WTC11 (cell line): ENCODE results near the gene PAQR8. TPM values are rescaled to one million over a fixed set of nuclear protein-coding genes. Genes with fewer than 3 reads are reported as not detected.

Source experiments
- ATAC-seq: fragments of 200-7000 bp; cut with Tn5 transposase; 2 replicates; pipeline ENCODE4 v1.10.0; 2021; ENCODE audit warnings: mild to moderate bottlenecking, moderate library complexity
- CTCF ChIA-PET: fragments of 300-600 bp; sonication (Branson Sonifier 250); formaldehyde crosslinking; loops from one replicate; lab custom pipeline; 2021; ENCODE audit warnings: antibody characterized with exemption; lab: Charles Lee
- POLR2A ChIA-PET: fragments of 350-600 bp; sonication (Branson Sonifier 250); formaldehyde crosslinking; loops from one replicate; lab custom pipeline; 2021; ENCODE audit warnings: antibody characterized with exemption; lab: Charles Lee
- DNase-seq: peaks from one replicate; pipeline ENCODE4 v3.0.0; 2021; ENCODE audit warnings: low spot score
- H3K27ac Mint-ChIP-seq: 2 replicates; pipeline ENCODE4 v1.8.0; 2021; ENCODE audit warnings: mixed read lengths
- H3K27me3 Mint-ChIP-seq: 2 replicates; pipeline ENCODE4 v1.8.0; 2021; ENCODE audit warnings: low read depth, mild to moderate bottlenecking, moderate library complexity, mixed read lengths
- H3K36me3 Mint-ChIP-seq: 2 replicates; pipeline ENCODE4 v1.8.0; 2021; ENCODE audit warnings: mixed read lengths
- H3K4me1 Mint-ChIP-seq: 2 replicates; pipeline ENCODE4 v1.8.0; 2022; ENCODE audit warnings: mixed read lengths
- H3K4me3 Mint-ChIP-seq: 2 replicates; pipeline ENCODE4 v1.8.0; 2021; ENCODE audit warnings: mild to moderate bottlenecking, moderate library complexity, mixed read lengths
- H3K9me3 Mint-ChIP-seq: 2 replicates; pipeline ENCODE4 v1.8.0; 2021; ENCODE audit warnings: mixed read lengths
- EMX1 ChIP-seq: fragments of 250-450 bp; sonication (Bioruptor Pico); IDR thresholded peaks from 2 replicates; pipeline ENCODE4 v1.8.0; 2021; ENCODE audit warnings: mild to moderate bottlenecking
- FOXK1 ChIP-seq: sonication (generic); formaldehyde crosslinking; IDR thresholded peaks from 2 replicates; pipeline ENCODE4 v1.8.0; 2022; ENCODE audit warnings: mild to moderate bottlenecking, moderate library complexity, missing genetic modification reagents
- FOXP1 ChIP-seq: sonication (generic); formaldehyde crosslinking; IDR thresholded peaks from 2 replicates; pipeline ENCODE4 v1.8.0; 2022; ENCODE audit warnings: missing genetic modification reagents, mild to moderate bottlenecking, moderate library complexity, borderline replicate concordance
- GRHL2 ChIP-seq: fragments of 250-450 bp; sonication (Bioruptor Pico); IDR thresholded peaks from 2 replicates; pipeline ENCODE4 v1.8.0; 2022; ENCODE audit warnings: mild to moderate bottlenecking, moderate library complexity; ENCODE audit not compliant: insufficient replicate concordance, severe bottlenecking
- HMGA2 ChIP-seq: fragments of 250-450 bp; sonication (Bioruptor Pico); IDR thresholded peaks from 2 replicates; pipeline ENCODE4 v1.4.0; 2021; ENCODE audit warnings: mild to moderate bottlenecking, moderate library complexity
- IRF2 ChIP-seq: sonication (generic); formaldehyde crosslinking; IDR thresholded peaks from 2 replicates; pipeline ENCODE4 v1.8.0; 2022; ENCODE audit warnings: low read depth, missing genetic modification reagents, borderline replicate concordance
- KAT7 ChIP-seq: sonication (generic); formaldehyde crosslinking; IDR thresholded peaks from 2 replicates; pipeline ENCODE4 v1.8.1; 2023; ENCODE audit warnings: missing genetic modification reagents, mild to moderate bottlenecking, borderline replicate concordance
- MYBL2 ChIP-seq: sonication (generic); formaldehyde crosslinking; IDR thresholded peaks from 2 replicates; pipeline ENCODE4 v1.8.1; 2023; ENCODE audit warnings: mild to moderate bottlenecking, moderate library complexity, missing genetic modification reagents
- OVOL2 ChIP-seq: fragments of 250-450 bp; sonication (Bioruptor Pico); IDR thresholded peaks from 2 replicates; pipeline ENCODE4 v1.9.0; 2021; ENCODE audit warnings: mild to moderate bottlenecking, borderline replicate concordance
- RORB ChIP-seq: fragments of 250-450 bp; sonication (Bioruptor Pico); IDR thresholded peaks from 2 replicates; pipeline ENCODE4 v1.9.0; 2021; ENCODE audit warnings: mild to moderate bottlenecking
- SOX15 ChIP-seq: fragments of 250-450 bp; sonication (Bioruptor Pico); IDR thresholded peaks from 2 replicates; pipeline ENCODE4 v1.9.0; 2021; ENCODE audit warnings: mild to moderate bottlenecking
- TCF7 ChIP-seq: sonication (generic); formaldehyde crosslinking; IDR thresholded peaks from 2 replicates; pipeline ENCODE4 v1.8.0; 2022; ENCODE audit warnings: mild to moderate bottlenecking, low read depth, missing genetic modification reagents, moderate library complexity
- TEAD4 ChIP-seq: sonication (generic); formaldehyde crosslinking; IDR thresholded peaks from 2 replicates; pipeline ENCODE4 v1.8.0; 2022; ENCODE audit warnings: mild to moderate bottlenecking, missing genetic modification reagents
- ZNF396 ChIP-seq: fragments of 250-450 bp; sonication (Bioruptor Pico); IDR thresholded peaks from 2 replicates; pipeline ENCODE4 v1.8.0; 2021; ENCODE audit warnings: mild to moderate bottlenecking, moderate library complexity, borderline replicate concordance
- ZNF423 ChIP-seq: fragments of 250-450 bp; sonication (Bioruptor Pico); IDR thresholded peaks from 2 replicates; pipeline ENCODE4 v2.1.2; 2022; ENCODE audit warnings: mild to moderate bottlenecking, moderate library complexity
- total RNA-seq: library from RNA; stranded (reverse); gene quantifications from 3 replicates; pipeline ENCODE4 v1.2.3, GENCODE V29; 2021
- TF ChIP-seq, protein P1 (sequence below): fragments of 200-600 bp; IDR thresholded peaks from 2 replicates; pipeline ENCODE4 v1.8.0; 2022; ENCODE audit warnings: antibody characterized with exemption
- TF ChIP-seq, protein P2 (sequence below): sonication (generic); formaldehyde crosslinking; IDR thresholded peaks from 2 replicates; pipeline ENCODE4 v1.8.1; 2023; ENCODE audit warnings: mild to moderate bottlenecking, moderate library complexity, missing genetic modification reagents
- TF ChIP-seq, protein P3 (sequence below): sonication (generic); formaldehyde crosslinking; IDR thresholded peaks from 2 replicates; pipeline ENCODE4 v1.8.0; 2022; ENCODE audit warnings: mild to moderate bottlenecking, missing genetic modification reagents
- TF ChIP-seq, protein P4 (sequence below): fragments of 250-450 bp; sonication (Bioruptor Pico); conservative IDR thresholded peaks from 2 replicates; pipeline ENCODE4 v1.9.0; 2021; ENCODE audit warnings: mild to moderate bottlenecking
- TF ChIP-seq, protein P5 (sequence below): fragments of 250-450 bp; sonication (Bioruptor Pico); IDR thresholded peaks from 2 replicates; pipeline ENCODE4 v1.9.0; 2021; ENCODE audit warnings: mild to moderate bottlenecking
- TF ChIP-seq, protein P6 (sequence below): sonication (generic); formaldehyde crosslinking; IDR thresholded peaks from 2 replicates; pipeline ENCODE4 v1.8.0; 2022; ENCODE audit warnings: mild to moderate bottlenecking, missing genetic modification reagents
- TF ChIP-seq, protein P7 (sequence below): sonication (generic); formaldehyde crosslinking; IDR thresholded peaks from 2 replicates; pipeline ENCODE4 v1.8.1; 2022; ENCODE audit warnings: low read depth, missing genetic modification reagents, borderline replicate concordance

The PAQR8 gene
- total RNA-seq, 1 experiment from 2014 or later: 11.1 TPM

DNA sequence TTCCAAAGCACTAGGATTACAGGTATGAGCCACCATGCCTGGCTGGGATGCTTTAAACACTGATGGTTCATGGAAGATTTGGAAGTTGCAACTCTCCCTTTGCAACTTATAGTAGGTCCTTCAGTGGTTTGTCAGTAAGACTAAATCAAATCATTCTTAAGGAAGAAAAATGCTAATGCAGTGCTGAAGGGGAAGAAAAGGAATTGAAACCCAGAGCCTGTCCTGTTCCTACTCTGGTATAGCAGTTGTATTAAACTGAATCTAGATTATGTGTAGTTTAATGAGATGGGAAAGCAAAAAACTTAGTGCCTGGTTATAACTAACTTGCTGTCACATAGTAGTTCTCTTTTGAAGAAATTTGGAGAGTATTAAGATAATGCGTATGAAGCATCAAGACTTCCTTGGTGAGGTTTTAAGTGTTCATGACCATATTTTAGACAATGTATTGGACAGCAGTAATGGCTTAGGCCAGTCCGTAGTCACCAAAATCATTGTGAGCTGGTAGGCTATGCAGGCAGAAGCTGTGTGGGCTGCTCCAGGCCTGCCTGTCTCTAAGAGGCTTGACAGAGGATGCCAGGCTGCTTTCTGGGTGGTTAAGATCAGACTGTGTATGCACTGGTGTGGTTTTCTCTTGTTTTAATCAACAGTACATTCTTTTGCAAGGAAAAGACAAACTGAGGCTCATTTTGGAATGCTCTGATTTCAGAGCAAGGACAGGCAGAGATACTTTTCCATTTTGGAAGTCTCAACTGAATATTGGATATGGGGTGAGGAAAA, 14.0 kb downstream of the PAQR8 start (continued):
- TF ChIP-seq SOX15 (CRISPR knock-in tag) (no peak), HMGA2 (CRISPR knock-in tag) (no peak), FOXK1 (no peak), IRF2 (no peak), RORB (CRISPR knock-in tag) (no peak), TCF7 (no peak)
- TF ChIP-seq, protein P1, sequence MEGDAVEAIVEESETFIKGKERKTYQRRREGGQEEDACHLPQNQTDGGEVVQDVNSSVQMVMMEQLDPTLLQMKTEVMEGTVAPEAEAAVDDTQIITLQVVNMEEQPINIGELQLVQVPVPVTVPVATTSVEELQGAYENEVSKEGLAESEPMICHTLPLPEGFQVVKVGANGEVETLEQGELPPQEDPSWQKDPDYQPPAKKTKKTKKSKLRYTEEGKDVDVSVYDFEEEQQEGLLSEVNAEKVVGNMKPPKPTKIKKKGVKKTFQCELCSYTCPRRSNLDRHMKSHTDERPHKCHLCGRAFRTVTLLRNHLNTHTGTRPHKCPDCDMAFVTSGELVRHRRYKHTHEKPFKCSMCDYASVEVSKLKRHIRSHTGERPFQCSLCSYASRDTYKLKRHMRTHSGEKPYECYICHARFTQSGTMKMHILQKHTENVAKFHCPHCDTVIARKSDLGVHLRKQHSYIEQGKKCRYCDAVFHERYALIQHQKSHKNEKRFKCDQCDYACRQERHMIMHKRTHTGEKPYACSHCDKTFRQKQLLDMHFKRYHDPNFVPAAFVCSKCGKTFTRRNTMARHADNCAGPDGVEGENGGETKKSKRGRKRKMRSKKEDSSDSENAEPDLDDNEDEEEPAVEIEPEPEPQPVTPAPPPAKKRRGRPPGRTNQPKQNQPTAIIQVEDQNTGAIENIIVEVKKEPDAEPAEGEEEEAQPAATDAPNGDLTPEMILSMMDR: no peak

DNA sequence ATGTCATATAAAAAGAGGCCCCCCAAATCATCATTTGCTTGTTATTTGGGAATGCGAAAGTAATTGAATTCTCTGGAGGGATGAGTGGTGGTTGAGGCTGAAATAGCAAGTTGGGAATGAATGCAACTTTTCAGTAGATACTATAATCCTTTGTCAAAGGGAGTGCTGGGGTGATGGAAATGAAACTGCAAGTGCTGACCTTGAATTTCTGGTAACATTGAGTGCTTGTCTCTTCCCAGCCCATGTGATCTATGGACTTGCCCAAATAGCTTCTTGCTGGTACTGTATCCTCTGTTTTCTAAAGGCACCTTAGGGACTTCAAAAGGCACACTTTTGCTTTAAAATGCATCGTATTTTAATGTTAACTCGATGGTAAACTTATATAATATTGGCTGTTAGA, 14.8 kb downstream of the PAQR8 start:
- CTCF ChIA-PET: no interaction called here
- H3K4me1 Mint-ChIP-seq: peaks cover 5% of the 10 kb centered on the region; the same call in 1 of the 2 replicates

DNA sequence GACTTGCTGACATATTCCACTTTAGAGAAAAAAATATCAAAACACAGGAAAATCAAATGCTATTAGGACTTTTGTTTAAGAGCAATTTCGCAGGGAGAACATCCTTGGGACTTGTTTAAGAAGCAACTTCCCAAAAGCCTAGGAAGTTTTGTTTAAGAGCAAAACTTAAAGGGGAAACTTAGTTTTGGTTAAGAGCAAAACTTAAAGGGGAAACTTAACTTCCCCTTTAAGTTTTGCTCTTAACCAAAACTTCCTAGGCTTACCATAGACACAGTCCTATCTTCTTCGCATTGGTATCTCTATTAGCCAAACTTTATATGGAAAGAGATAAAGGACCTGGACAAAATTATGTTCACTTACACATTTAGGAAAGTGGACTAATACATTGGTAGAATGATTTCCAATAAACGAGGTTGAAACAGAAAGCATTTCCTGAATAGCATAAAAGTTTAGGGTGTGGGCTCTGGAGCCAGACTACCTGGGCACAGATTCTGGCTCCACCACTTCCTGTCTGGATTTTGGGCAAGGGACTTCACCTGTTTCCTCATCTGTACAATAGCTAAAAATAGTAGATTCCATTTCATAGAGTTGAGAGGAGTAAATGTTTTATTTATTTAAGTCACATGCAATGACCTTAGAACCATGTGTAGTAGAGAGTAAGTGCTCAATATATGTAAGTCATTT, 15.7 kb downstream of the PAQR8 start:
- no peak overlapping the region for H3K27ac Mint-ChIP-seq
- peaks cover 17% of the 10 kb centered on the region for H3K36me3 Mint-ChIP-seq
- ChIA-PET POLR2A (interaction anchor here (0.5 kb wide), 1 partner anchor 25 kb away, joined by 4 read pairs; no protein-coding TSS in a partner anchor), CTCF (no interaction called here)
- no peak overlapping the region for H3K4me3 Mint-ChIP-seq
- ATAC-seq (no peak), DNase-seq (no peak)
- H3K4me1 Mint-ChIP-seq: peaks cover 5% of the 10 kb centered on the region; the same call in 1 of the 2 replicates
- no peaks in the 10 kb centered on the region for H3K27me3 Mint-ChIP-seq
- peaks cover 18% of the 10 kb centered on the region for H3K9me3 Mint-ChIP-seq
- TF ChIP-seq ZNF423 (CRISPR knock-in tag) (no peak), HMGA2 (CRISPR knock-in tag) (no peak), GRHL2 (CRISPR knock-in tag) (no peak), MYBL2 (CRISPR knock-in tag) (no peak), OVOL2 (no peak)
- TF ChIP-seq, protein P2, sequence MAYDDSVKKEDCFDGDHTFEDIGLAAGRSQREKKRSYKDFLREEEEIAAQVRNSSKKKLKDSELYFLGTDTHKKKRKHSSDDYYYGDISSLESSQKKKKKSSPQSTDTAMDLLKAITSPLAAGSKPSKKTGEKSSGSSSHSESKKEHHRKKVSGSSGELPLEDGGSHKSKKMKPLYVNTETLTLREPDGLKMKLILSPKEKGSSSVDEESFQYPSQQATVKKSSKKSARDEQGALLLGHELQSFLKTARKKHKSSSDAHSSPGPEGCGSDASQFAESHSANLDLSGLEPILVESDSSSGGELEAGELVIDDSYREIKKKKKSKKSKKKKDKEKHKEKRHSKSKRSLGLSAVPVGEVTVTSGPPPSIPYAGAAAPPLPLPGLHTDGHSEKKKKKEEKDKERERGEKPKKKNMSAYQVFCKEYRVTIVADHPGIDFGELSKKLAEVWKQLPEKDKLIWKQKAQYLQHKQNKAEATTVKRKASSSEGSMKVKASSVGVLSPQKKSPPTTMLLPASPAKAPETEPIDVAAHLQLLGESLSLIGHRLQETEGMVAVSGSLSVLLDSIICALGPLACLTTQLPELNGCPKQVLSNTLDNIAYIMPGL: no peak
- TF ChIP-seq, protein P3, sequence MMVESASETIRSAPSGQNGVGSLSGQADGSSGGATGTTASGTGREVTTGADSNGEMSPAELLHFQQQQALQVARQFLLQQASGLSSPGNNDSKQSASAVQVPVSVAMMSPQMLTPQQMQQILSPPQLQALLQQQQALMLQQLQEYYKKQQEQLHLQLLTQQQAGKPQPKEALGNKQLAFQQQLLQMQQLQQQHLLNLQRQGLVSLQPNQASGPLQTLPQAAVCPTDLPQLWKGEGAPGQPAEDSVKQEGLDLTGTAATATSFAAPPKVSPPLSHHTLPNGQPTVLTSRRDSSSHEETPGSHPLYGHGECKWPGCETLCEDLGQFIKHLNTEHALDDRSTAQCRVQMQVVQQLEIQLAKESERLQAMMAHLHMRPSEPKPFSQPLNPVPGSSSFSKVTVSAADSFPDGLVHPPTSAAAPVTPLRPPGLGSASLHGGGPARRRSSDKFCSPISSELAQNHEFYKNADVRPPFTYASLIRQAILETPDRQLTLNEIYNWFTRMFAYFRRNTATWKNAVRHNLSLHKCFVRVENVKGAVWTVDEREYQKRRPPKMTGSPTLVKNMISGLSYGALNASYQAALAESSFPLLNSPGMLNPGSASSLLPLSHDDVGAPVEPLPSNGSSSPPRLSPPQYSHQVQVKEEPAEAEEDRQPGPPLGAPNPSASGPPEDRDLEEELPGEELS (CRISPR knock-in tag): no peak
- TF ChIP-seq, protein P4, sequence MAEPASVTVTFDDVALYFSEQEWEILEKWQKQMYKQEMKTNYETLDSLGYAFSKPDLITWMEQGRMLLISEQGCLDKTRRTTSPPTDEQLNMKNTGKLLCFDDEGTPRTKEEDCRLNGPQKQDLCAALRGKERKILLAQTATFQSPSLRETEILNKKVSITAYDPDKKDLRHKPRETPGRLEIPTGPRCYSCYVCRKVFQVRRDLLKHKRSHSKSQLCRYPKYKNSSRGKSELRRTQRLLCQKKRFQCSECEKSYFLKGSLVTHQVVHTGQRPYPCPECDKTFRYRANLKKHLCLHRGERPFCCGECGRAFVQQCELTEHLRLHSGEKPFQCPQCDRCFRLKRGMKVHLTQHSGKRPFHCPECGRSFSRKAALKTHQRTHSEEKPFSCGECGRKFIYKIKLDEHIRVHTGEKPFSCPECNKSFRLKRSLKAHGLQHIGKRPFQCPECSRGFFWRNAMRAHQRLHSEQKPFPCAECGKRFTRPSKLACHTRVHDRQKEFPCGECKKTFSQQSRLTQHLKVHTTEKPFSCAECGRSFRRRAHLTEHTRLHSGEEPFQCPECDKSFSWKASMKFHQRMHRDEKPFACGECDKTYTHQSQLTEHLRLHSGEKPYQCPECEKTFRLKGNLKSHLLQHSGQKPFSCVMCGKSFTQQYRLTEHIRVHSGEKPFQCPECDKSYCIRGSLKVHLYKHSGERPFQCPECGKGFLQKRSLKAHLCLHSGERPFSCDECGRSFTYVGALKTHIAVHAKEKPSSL (CRISPR knock-in tag): no peak
- TF ChIP-seq, protein P5, sequence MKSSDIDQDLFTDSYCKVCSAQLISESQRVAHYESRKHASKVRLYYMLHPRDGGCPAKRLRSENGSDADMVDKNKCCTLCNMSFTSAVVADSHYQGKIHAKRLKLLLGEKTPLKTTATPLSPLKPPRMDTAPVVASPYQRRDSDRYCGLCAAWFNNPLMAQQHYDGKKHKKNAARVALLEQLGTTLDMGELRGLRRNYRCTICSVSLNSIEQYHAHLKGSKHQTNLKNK: no peak

More for the DNA sequence above, 14.8 kb downstream of the PAQR8 start:
- Mint-ChIP-seq H3K9me3 (peaks cover 12% of the 10 kb centered on the region), H3K36me3 (peaks cover 15% of the 10 kb centered on the region), H3K4me3 (no peak overlapping the region), H3K27me3 (no peaks in the 10 kb centered on the region), H3K27ac (no peak overlapping the region)
- POLR2A ChIA-PET: no interaction called here
- TF ChIP-seq SOX15 (CRISPR knock-in tag): no peak
- no peak for TF ChIP-seq KAT7 (CRISPR knock-in tag)
- TF ChIP-seq, protein P6, sequence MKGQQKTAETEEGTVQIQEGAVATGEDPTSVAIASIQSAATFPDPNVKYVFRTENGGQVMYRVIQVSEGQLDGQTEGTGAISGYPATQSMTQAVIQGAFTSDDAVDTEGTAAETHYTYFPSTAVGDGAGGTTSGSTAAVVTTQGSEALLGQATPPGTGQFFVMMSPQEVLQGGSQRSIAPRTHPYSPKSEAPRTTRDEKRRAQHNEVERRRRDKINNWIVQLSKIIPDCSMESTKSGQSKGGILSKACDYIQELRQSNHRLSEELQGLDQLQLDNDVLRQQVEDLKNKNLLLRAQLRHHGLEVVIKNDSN (CRISPR knock-in tag): no peak
- no peak for TF ChIP-seq ZNF396 (CRISPR knock-in tag)
- no peak for TF ChIP-seq FOXP1
- TF ChIP-seq EMX1 (CRISPR knock-in tag): no peak
- TF ChIP-seq, protein P7, sequence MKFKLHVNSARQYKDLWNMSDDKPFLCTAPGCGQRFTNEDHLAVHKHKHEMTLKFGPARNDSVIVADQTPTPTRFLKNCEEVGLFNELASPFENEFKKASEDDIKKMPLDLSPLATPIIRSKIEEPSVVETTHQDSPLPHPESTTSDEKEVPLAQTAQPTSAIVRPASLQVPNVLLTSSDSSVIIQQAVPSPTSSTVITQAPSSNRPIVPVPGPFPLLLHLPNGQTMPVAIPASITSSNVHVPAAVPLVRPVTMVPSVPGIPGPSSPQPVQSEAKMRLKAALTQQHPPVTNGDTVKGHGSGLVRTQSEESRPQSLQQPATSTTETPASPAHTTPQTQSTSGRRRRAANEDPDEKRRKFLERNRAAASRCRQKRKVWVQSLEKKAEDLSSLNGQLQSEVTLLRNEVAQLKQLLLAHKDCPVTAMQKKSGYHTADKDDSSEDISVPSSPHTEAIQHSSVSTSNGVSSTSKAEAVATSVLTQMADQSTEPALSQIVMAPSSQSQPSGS (CRISPR knock-in tag): no peak
- TF ChIP-seq FOXK1: no peak
- no peak for TF ChIP-seq TEAD4 (CRISPR knock-in tag)
- ATAC-seq (no peak), DNase-seq (no peak)
